NOMO-1 treated with DMSO at 0.1 percent for 48 hours (cell line): ENCODE data around the gene SLC39A12.
A peak's percentile ranks its signal among the peaks of the same experiment; 100 is the strongest.

Source experiments
- DNase-seq: peaks from one replicate; lab custom pipeline; 2025; ENCODE audit not compliant: unreplicated experiment; lab: John Stamatoyannopoulos, UW

SLC39A12 gene

GRCh38 chr10:18044976-18045720, 93.4 kb downstream of the SLC39A12 start:
- DNase-seq: peak; percentile 96

GRCh38 chr10:18056583-18056982, 104.9 kb downstream of the SLC39A12 start:
- DNase-seq: no peak

GRCh38 chr10:18059826-18060559, 108.3 kb downstream of the SLC39A12 start:
- DNase-seq: no peak

GRCh38 chr10:18066947-18067346, 115.2 kb downstream of the SLC39A12 start:
- DNase-seq: no peak

GRCh38 chr10:18068401-18068800, 116.7 kb downstream of the SLC39A12 start:
- DNase-seq: no peak

GRCh38 chr10:18071591-18071990, 119.9 kb downstream of the SLC39A12 start:
- no peak for DNase-seq

- no peak for DNase-seq
Observed at GRCh38 chr10:18073314-18073713, 121.6 kb downstream of the SLC39A12 start.

- DNase-seq: no peak
Observed at GRCh38 chr10:18075881-18076280, 124.2 kb downstream of the SLC39A12 start.

GRCh38 chr10:18079665-18080295, 128.1 kb downstream of the SLC39A12 start:
- DNase-seq: no peak

GRCh38 chr10:18082381-18082780, 130.7 kb downstream of the SLC39A12 start:
- no peak for DNase-seq

GRCh38 chr10:18085855-18086254, 134.1 kb downstream of the SLC39A12 start:
- DNase-seq: no peak

GRCh38 chr10:18086746-18087145, 135.0 kb downstream of the SLC39A12 start:
- no peak for DNase-seq

- no peak for DNase-seq
Observed at GRCh38 chr10:18087355-18087754, 135.6 kb downstream of the SLC39A12 start.
